Measurements from ENCODE around the gene MYRIP.

DNA sequence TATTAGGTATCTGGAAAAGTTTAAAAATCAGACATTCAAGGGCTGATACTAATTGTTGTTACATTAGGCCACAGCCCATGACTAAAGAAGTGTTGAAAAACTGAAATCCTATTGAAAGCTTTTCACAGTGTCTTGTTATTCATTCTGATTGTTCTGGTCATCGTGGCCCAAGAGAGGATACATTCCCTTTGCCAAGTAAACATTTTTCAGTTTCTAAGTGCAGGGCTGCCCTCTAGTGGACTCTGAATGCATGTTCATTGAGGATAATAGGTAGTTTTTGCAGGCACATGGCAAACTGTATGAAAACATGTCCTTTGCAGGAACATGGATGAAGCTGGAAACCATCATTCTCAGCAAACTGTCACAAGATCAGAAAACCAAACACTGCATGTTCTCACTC, 181.1 kb downstream of the MYRIP start:
- TF ChIP-seq RORB (CRISPR knock-in tag; IDR thresholded peaks at IDR 0.05) (no peak), ZNF317 (CRISPR knock-in tag; IDR thresholded peaks at IDR 0.05; ENCODE audit: borderline replicate concordance, low read depth) (no peak), CREB1 (CRISPR knock-in tag; IDR thresholded peaks at IDR 0.05) (no peak), CBFB (CRISPR knock-in tag; IDR thresholded peaks at IDR 0.05; ENCODE audit: low read depth) (no peak), EMX1 (CRISPR knock-in tag; IDR thresholded peaks at IDR 0.05) (no peak), TEAD4 (CRISPR knock-in tag; IDR thresholded peaks at IDR 0.05) (no peak)
- TF ChIP-seq, protein P1, sequence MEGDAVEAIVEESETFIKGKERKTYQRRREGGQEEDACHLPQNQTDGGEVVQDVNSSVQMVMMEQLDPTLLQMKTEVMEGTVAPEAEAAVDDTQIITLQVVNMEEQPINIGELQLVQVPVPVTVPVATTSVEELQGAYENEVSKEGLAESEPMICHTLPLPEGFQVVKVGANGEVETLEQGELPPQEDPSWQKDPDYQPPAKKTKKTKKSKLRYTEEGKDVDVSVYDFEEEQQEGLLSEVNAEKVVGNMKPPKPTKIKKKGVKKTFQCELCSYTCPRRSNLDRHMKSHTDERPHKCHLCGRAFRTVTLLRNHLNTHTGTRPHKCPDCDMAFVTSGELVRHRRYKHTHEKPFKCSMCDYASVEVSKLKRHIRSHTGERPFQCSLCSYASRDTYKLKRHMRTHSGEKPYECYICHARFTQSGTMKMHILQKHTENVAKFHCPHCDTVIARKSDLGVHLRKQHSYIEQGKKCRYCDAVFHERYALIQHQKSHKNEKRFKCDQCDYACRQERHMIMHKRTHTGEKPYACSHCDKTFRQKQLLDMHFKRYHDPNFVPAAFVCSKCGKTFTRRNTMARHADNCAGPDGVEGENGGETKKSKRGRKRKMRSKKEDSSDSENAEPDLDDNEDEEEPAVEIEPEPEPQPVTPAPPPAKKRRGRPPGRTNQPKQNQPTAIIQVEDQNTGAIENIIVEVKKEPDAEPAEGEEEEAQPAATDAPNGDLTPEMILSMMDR (IDR thresholded peaks at IDR 0.05), result peak; percentile 56
- TF ChIP-seq, protein P2, sequence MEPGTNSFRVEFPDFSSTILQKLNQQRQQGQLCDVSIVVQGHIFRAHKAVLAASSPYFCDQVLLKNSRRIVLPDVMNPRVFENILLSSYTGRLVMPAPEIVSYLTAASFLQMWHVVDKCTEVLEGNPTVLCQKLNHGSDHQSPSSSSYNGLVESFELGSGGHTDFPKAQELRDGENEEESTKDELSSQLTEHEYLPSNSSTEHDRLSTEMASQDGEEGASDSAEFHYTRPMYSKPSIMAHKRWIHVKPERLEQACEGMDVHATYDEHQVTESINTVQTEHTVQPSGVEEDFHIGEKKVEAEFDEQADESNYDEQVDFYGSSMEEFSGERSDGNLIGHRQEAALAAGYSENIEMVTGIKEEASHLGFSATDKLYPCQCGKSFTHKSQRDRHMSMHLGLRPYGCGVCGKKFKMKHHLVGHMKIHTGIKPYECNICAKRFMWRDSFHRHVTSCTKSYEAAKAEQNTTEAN (CRISPR knock-in tag; IDR thresholded peaks at IDR 0.05), result no peak
- TF ChIP-seq, protein P3, sequence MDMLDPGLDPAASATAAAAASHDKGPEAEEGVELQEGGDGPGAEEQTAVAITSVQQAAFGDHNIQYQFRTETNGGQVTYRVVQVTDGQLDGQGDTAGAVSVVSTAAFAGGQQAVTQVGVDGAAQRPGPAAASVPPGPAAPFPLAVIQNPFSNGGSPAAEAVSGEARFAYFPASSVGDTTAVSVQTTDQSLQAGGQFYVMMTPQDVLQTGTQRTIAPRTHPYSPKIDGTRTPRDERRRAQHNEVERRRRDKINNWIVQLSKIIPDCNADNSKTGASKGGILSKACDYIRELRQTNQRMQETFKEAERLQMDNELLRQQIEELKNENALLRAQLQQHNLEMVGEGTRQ (CRISPR knock-in tag; IDR thresholded peaks at IDR 0.05), result no peak
- TF ChIP-seq, protein P4, sequence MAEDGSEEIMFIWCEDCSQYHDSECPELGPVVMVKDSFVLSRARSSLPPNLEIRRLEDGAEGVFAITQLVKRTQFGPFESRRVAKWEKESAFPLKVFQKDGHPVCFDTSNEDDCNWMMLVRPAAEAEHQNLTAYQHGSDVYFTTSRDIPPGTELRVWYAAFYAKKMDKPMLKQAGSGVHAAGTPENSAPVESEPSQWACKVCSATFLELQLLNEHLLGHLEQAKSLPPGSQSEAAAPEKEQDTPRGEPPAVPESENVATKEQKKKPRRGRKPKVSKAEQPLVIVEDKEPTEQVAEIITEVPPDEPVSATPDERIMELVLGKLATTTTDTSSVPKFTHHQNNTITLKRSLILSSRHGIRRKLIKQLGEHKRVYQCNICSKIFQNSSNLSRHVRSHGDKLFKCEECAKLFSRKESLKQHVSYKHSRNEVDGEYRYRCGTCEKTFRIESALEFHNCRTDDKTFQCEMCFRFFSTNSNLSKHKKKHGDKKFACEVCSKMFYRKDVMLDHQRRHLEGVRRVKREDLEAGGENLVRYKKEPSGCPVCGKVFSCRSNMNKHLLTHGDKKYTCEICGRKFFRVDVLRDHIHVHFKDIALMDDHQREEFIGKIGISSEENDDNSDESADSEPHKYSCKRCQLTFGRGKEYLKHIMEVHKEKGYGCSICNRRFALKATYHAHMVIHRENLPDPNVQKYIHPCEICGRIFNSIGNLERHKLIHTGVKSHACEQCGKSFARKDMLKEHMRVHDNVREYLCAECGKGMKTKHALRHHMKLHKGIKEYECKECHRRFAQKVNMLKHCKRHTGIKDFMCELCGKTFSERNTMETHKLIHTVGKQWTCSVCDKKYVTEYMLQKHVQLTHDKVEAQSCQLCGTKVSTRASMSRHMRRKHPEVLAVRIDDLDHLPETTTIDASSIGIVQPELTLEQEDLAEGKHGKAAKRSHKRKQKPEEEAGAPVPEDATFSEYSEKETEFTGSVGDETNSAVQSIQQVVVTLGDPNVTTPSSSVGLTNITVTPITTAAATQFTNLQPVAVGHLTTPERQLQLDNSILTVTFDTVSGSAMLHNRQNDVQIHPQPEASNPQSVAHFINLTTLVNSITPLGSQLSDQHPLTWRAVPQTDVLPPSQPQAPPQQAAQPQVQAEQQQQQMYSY (CRISPR knock-in tag; IDR thresholded peaks at IDR 0.05), result no peak
- TF ChIP-seq, protein P5, sequence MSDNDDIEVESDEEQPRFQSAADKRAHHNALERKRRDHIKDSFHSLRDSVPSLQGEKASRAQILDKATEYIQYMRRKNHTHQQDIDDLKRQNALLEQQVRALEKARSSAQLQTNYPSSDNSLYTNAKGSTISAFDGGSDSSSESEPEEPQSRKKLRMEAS (CRISPR knock-in tag; IDR thresholded peaks at IDR 0.05), result no peak
- TF ChIP-seq, protein P6, sequence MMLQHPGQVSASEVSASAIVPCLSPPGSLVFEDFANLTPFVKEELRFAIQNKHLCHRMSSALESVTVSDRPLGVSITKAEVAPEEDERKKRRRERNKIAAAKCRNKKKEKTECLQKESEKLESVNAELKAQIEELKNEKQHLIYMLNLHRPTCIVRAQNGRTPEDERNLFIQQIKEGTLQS (CRISPR knock-in tag; conservative IDR thresholded peaks at IDR 0.05), result no peak
- TF ChIP-seq, protein P7, sequence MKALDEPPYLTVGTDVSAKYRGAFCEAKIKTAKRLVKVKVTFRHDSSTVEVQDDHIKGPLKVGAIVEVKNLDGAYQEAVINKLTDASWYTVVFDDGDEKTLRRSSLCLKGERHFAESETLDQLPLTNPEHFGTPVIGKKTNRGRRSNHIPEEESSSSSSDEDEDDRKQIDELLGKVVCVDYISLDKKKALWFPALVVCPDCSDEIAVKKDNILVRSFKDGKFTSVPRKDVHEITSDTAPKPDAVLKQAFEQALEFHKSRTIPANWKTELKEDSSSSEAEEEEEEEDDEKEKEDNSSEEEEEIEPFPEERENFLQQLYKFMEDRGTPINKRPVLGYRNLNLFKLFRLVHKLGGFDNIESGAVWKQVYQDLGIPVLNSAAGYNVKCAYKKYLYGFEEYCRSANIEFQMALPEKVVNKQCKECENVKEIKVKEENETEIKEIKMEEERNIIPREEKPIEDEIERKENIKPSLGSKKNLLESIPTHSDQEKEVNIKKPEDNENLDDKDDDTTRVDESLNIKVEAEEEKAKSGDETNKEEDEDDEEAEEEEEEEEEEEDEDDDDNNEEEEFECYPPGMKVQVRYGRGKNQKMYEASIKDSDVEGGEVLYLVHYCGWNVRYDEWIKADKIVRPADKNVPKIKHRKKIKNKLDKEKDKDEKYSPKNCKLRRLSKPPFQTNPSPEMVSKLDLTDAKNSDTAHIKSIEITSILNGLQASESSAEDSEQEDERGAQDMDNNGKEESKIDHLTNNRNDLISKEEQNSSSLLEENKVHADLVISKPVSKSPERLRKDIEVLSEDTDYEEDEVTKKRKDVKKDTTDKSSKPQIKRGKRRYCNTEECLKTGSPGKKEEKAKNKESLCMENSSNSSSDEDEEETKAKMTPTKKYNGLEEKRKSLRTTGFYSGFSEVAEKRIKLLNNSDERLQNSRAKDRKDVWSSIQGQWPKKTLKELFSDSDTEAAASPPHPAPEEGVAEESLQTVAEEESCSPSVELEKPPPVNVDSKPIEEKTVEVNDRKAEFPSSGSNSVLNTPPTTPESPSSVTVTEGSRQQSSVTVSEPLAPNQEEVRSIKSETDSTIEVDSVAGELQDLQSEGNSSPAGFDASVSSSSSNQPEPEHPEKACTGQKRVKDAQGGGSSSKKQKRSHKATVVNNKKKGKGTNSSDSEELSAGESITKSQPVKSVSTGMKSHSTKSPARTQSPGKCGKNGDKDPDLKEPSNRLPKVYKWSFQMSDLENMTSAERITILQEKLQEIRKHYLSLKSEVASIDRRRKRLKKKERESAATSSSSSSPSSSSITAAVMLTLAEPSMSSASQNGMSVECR (CRISPR knock-in tag; IDR thresholded peaks at IDR 0.05; ENCODE audit: borderline replicate concordance), result no peak
- TF ChIP-seq, protein P8, sequence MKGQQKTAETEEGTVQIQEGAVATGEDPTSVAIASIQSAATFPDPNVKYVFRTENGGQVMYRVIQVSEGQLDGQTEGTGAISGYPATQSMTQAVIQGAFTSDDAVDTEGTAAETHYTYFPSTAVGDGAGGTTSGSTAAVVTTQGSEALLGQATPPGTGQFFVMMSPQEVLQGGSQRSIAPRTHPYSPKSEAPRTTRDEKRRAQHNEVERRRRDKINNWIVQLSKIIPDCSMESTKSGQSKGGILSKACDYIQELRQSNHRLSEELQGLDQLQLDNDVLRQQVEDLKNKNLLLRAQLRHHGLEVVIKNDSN (CRISPR knock-in tag; IDR thresholded peaks at IDR 0.05), result no peak
